ENCODE results near the gene ARIH2. TPM values are rescaled to one million over a fixed set of nuclear protein-coding genes. Genes with fewer than 3 reads are reported as not detected.

The ARIH2 gene
- total and polyA plus RNA-seq, 2 donors (not counting 3 experiments of a cell fraction or from before 2014, with no cell fraction given) = 59.7 to 85.5 TPM

DNA sequence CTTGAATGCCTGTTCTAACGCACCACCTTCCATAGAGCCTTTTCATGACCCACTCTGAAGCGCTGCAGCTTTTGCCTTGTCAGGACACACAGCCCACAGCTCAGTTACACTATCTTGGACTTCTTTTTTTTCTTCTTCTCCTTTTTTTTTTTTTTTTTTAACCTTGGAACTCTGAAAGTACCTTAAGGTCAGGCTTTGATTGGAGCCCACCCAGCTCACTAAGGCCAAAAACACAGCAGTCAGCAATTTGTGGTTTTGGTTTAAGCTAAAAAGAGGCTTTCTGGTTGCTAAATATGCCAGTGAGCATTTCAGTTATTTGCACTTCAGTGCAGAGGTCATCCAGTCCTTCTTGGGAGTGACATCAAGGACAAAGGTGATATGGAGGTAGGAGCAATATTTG is 21.7 kb upstream of the ARIH2 start:
- Histone ChIP-seq H3K27me3 (ENCODE audit: control insufficient read depth in 2 of 2, insufficient read depth in 2 of 2, low read length in 2 of 2) (no peaks in the 10 kb centered on the region), H2AFZ (ENCODE audit: low read depth, low read length) (no peak overlapping the region), H3K9me1 (replicated peaks; ENCODE audit: control insufficient read depth, extremely low read depth, insufficient read depth, low read length) (no peaks in the 10 kb centered on the region), H3K9ac (replicated peaks; ENCODE audit: extremely low read depth, insufficient read depth, low read length) (no peak overlapping the region), H3K4me1 (ENCODE audit: control insufficient read depth, extremely low read depth, insufficient read depth, low read length) (peaks cover 7% of the 10 kb centered on the region), H3K79me2 (ENCODE audit: control insufficient read depth, insufficient read depth, low read length) (no peaks in the 10 kb centered on the region), H3K36me3 (ENCODE audit: control insufficient read depth in 2 of 2, extremely low read depth in 1 of 2, insufficient read depth in 2 of 2, low read length in 2 of 2) (no peaks in the 10 kb centered on the region), H3K27ac (ENCODE audit: insufficient read depth, low read depth, low read length) (no peak overlapping the region), H3K4me2 (ENCODE audit: insufficient read depth, low read length) (no peak overlapping the region), H3K9me3 (replicated peaks; ENCODE audit: control insufficient read depth, insufficient read depth, low read length) (no peaks in the 10 kb centered on the region), H4K20me1 (replicated peaks; ENCODE audit: control insufficient read depth, extremely low read depth, insufficient read depth, low read length) (no peaks in the 10 kb centered on the region), H3K4me3 (replicated peaks in 1 of 3; ENCODE audit: insufficient read depth in 1 of 3, low read depth in 1 of 3, low read length in 3 of 3) (no peak overlapping the region)
- intact Hi-C loops (cut with micrococcal nuclease) = loop anchor here (5.0 kb wide), 1 partner anchor 50 kb away; the partner anchor contains the start of gene PRKAR2A
- CTCF ChIA-PET = interaction anchor here (1.0 to 2.1 kb wide), 4 partner anchors 11 to 47 kb away, joined by 3 to 8 read pairs (median 4); partner anchors contain the start of gene ARIH2
- no peak for FAIRE-seq
- dilution Hi-C loops (cut with MboI; ENCODE audit: extremely low pct_ligation_motif_present, low sequenced_read_pairs) = no loop called here
- TF ChIP-seq EZH2 (IDR thresholded peaks at IDR 0.05; ENCODE audit: borderline replicate concordance, low read depth, low read length, severe bottlenecking) (no peak), MYC (IDR thresholded peaks at IDR 0.05; ENCODE audit: low read depth, low read length) (no peak), GATA2 (IDR thresholded peaks at IDR 0.05; ENCODE audit: insufficient read depth, insufficient read length, low read depth, low read length) (no peak), POLR2A (IDR thresholded peaks at IDR 0.05; ENCODE audit: low read depth, low read length) (no peak), FOS (IDR thresholded peaks at IDR 0.05; ENCODE audit: borderline replicate concordance, insufficient read depth, low read length) (no peak), JUN (IDR thresholded peaks at IDR 0.05; ENCODE audit: borderline replicate concordance, insufficient read depth, insufficient read length, low read depth) (no peak), POLR2AphosphoS5 (IDR thresholded peaks at IDR 0.05; ENCODE audit: insufficient read depth, low read depth, low read length) (no peak)
- TF ChIP-seq, protein P1, sequence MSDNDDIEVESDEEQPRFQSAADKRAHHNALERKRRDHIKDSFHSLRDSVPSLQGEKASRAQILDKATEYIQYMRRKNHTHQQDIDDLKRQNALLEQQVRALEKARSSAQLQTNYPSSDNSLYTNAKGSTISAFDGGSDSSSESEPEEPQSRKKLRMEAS (IDR thresholded peaks at IDR 0.05; ENCODE audit: insufficient read depth, insufficient read length) = no peak
- TF ChIP-seq, protein P2, sequence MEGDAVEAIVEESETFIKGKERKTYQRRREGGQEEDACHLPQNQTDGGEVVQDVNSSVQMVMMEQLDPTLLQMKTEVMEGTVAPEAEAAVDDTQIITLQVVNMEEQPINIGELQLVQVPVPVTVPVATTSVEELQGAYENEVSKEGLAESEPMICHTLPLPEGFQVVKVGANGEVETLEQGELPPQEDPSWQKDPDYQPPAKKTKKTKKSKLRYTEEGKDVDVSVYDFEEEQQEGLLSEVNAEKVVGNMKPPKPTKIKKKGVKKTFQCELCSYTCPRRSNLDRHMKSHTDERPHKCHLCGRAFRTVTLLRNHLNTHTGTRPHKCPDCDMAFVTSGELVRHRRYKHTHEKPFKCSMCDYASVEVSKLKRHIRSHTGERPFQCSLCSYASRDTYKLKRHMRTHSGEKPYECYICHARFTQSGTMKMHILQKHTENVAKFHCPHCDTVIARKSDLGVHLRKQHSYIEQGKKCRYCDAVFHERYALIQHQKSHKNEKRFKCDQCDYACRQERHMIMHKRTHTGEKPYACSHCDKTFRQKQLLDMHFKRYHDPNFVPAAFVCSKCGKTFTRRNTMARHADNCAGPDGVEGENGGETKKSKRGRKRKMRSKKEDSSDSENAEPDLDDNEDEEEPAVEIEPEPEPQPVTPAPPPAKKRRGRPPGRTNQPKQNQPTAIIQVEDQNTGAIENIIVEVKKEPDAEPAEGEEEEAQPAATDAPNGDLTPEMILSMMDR (IDR thresholded peaks at IDR 0.05; ENCODE audit: extremely low read depth in 1 of 2, insufficient read depth in 1 of 2, low read depth in 1 of 2, low read length in 2 of 2) = no peak
- no peak for DNase-seq (ENCODE audit: low read depth, low spot score)
- no TSS peak for BruUV-seq (replicated peaks)
- POLR2A ChIA-PET = interaction anchor here (0.6 to 0.7 kb wide), 2 partner anchors 14 to 33 kb away, joined by 6 to 8 read pairs; no protein-coding TSS in a partner anchor

Measured in endothelial cell of umbilical vein (primary cell).